Sigmoid colon (tissue), 7 donors: ENCODE measurements around the gene RAC2. TPM values are rescaled to one million over a fixed set of nuclear protein-coding genes. Genes with fewer than 3 reads are reported as not detected.

Experiments used
- DNase-seq: peaks from one replicate; pipeline ENCODE4 v3.0.0-alpha.2; 2019
- H3K27ac ChIP-seq, 4 donors: fragments of 200-600 bp; sonication (generic); one replicate each; pipeline ENCODE4 v1.5.1; 2016 to 2019; ENCODE audit warnings: mild to moderate bottlenecking in 1 of 4
- H3K27me3 ChIP-seq, 3 donors: fragments of 200-600 bp; sonication (generic); one replicate each; pipeline ENCODE4 v1.5.1; 2019; ENCODE audit warnings: mild to moderate bottlenecking in 1 of 3
- H3K36me3 ChIP-seq, 4 donors: fragments of 200-600 bp; sonication (generic); one replicate each; pipeline ENCODE4 v1.5.1; 2016 to 2019
- H3K4me1 ChIP-seq, 4 donors: fragments of 200-600 bp; sonication (generic); one replicate each; pipeline ENCODE4 v1.5.1; 2017 to 2019
- H3K4me3 ChIP-seq, 4 donors: fragments of 200-600 bp; sonication (generic); one replicate each; pipeline ENCODE4 v1.5.1; 2017 to 2019; ENCODE audit warnings: mild to moderate bottlenecking in 2 of 4, moderate library complexity in 1 of 4
- H3K9me3 ChIP-seq, 4 donors: fragments of 200-600 bp in 3 of 4; sonication (generic) in 3 of 4; one replicate each; pipeline versions ENCODE4 v1.5.1 to v1.6.1; 2013 to 2019
- CTCF ChIP-seq, 4 experiments: fragments of 450-650 bp in 3 of 4; fragments of 200-600 bp in 1 of 4; IDR thresholded peaks; one replicate each; pipeline ENCODE4 v1.5.1; 2016 to 2019; ENCODE audit warnings: antibody characterized with exemption in 4 of 4, mild to moderate bottlenecking in 3 of 4, moderate library complexity in 2 of 4
- EP300 ChIP-seq, 4 donors: sonication (generic); formaldehyde crosslinking; IDR thresholded peaks; one replicate each; pipeline ENCODE4 v1.6.1; 2017; ENCODE audit warnings: antibody characterized with exemption in 4 of 4
- POLR2A ChIP-seq, 2 donors: fragments of 450-650 bp; IDR thresholded peaks; one replicate each; pipeline ENCODE4 v1.6.1; 2016; ENCODE audit warnings: antibody characterized with exemption in 2 of 2, mild to moderate bottlenecking in 2 of 2, moderate library complexity in 2 of 2
- POLR2AphosphoS5 ChIP-seq, 4 donors: sonication (generic); formaldehyde crosslinking; IDR thresholded peaks; one replicate each; pipeline ENCODE4 v1.6.1; 2017; ENCODE audit warnings: antibody characterized with exemption in 4 of 4
- WGBS, 2 donors: extraction: QIAGEN DNeasy Blood & Tissue Kit; methylation state at CpG; one replicate each; pipeline ENCODE4 v1.1.7; 2013; 5-methylcytosine and 5-hydroxymethylcytosine counted together
- intact Hi-C: fragments of 100-400 bp; cut with DNase I; formaldehyde crosslinking; loops from one replicate; pipeline ENCODE4 v1.15.1; 2023
- polyA plus RNA-seq, 3 donors: library from polyadenylated mRNA; stranded (reverse); fragments of 200-250 nt; gene quantifications; one replicate each; pipeline ENCODE4 v1.2.3, GENCODE V29; 2013
- total RNA-seq, 4 donors: library from RNA; depleted of rRNA; stranded (reverse); fragments of >200 nt; gene quantifications; one replicate each; pipeline ENCODE4 v1.1.0, GENCODE V29; 2016
- donor health status: healthy with polysubstance abuse.
- donor health status: Bipolar disorder and iron deficiency.
- donor health status: healthy.

The RAC2 gene
- total and polyA plus RNA-seq, 7 donors = 3.0 to 138 (median 8.0) TPM

GRCh38 chr22:37245740-37246139 is 1.7 kb upstream of the RAC2 start:
- intact Hi-C loops = no loop called here
- no peaks in the 10 kb centered on the region for H3K4me1 ChIP-seq
- no peaks in the 10 kb centered on the region for H3K9me3 ChIP-seq
- no peak for DNase-seq
- WGBS, 2 donors = 66% methylated on average over 6 of the region's 6 CpGs
- no peak overlapping the region for H3K4me3 ChIP-seq
- peaks cover 0 to 41% (median 23%) of the 10 kb centered on the region in 3 donors for H3K27me3 ChIP-seq
- no peak for TF ChIP-seq POLR2AphosphoS5 (IDR thresholded peaks at IDR 0.05)
- no peaks in the 10 kb centered on the region for H3K36me3 ChIP-seq
- H3K27ac ChIP-seq = no peak overlapping the region

- H3K36me3 ChIP-seq = no peaks in the 10 kb centered on the region
- no peaks in the 10 kb centered on the region for H3K9me3 ChIP-seq
- 46 to 56% methylated on average over 22 of the region's 22 CpGs for WGBS, 2 donors
- no peak overlapping the region for H3K27ac ChIP-seq
- intact Hi-C loops = no loop called here
- TF ChIP-seq POLR2A (IDR thresholded peaks at IDR 0.05) = no peak
- no peak for TF ChIP-seq POLR2AphosphoS5 (IDR thresholded peaks at IDR 0.05)
- no peak for TF ChIP-seq EP300 (IDR thresholded peaks at IDR 0.05)
- peaks cover 0 to 42% (median 23%) of the 10 kb centered on the region in 3 donors for H3K27me3 ChIP-seq
- H3K4me3 ChIP-seq = no peak overlapping the region
- no peaks in the 10 kb centered on the region for H3K4me1 ChIP-seq
- no peak for DNase-seq
Measured at GRCh38 chr22:37244922-37245722, 1.1 kb upstream of the RAC2 start.

- intact Hi-C loops = no loop called here
- peak overlapping the region in 1 of 4 donors; percentile 12 for H3K27ac ChIP-seq
- peaks cover 0 to 50% (median 23%) of the 10 kb centered on the region in 3 donors for H3K27me3 ChIP-seq
Measured at GRCh38 chr22:37243402-37244113, 511 bp downstream of the RAC2 start.

GRCh38 chr22:37242395-37242918 is 1.6 kb downstream of the RAC2 start:
- peak; percentile 73 for DNase-seq
- no peaks in the 10 kb centered on the region for H3K4me1 ChIP-seq
- H3K36me3 ChIP-seq = no peaks in the 10 kb centered on the region
- TF ChIP-seq POLR2A (IDR thresholded peaks at IDR 0.05) (no peak), POLR2AphosphoS5 (IDR thresholded peaks at IDR 0.05) (no peak), CTCF (IDR thresholded peaks at IDR 0.05) (no peak)
- 38 to 59% methylated on average over 16 of the region's 16 CpGs for WGBS, 2 donors
- H3K27ac ChIP-seq = no peak overlapping the region
- peaks cover 0 to 58% (median 23%) of the 10 kb centered on the region in 3 donors for H3K27me3 ChIP-seq
- no peaks in the 10 kb centered on the region for H3K9me3 ChIP-seq
- peak overlapping the region in 1 of 4 donors; percentile 25 for H3K4me3 ChIP-seq
- intact Hi-C loops = no loop called here

More at GRCh38 chr22:37243402-37244113, 511 bp downstream of the RAC2 start:
- no peak for TF ChIP-seq EP300 (IDR thresholded peaks at IDR 0.05)
- TF ChIP-seq POLR2A (IDR thresholded peaks at IDR 0.05) = no peak
- no peak for TF ChIP-seq CTCF (IDR thresholded peaks at IDR 0.05)
- TF ChIP-seq POLR2AphosphoS5 (IDR thresholded peaks at IDR 0.05) = no peak
- no peaks in the 10 kb centered on the region for H3K4me1 ChIP-seq
- peak overlapping the region in 3 of 4 donors; percentile 15 to 27 (median 25) for H3K4me3 ChIP-seq
- no peaks in the 10 kb centered on the region for H3K36me3 ChIP-seq
- DNase-seq = no peak
- WGBS, 2 donors = 23 to 27% methylated on average over 12 of the region's 12 CpGs
- no peaks in the 10 kb centered on the region for H3K9me3 ChIP-seq

GRCh38 chr22:37241351-37242142 is 2.5 kb downstream of the RAC2 start:
- WGBS, 2 donors = 50 to 79% methylated on average over 19 of the region's 19 CpGs
- Histone ChIP-seq H3K27me3 (peaks cover 0 to 67% (median 32%) of the 10 kb centered on the region in 3 donors), H3K36me3 (no peaks in the 10 kb centered on the region), H3K4me3 (no peak overlapping the region), H3K9me3 (no peaks in the 10 kb centered on the region), H3K27ac (no peak overlapping the region), H3K4me1 (no peaks in the 10 kb centered on the region)
- intact Hi-C loops = no loop called here
- no peak for DNase-seq
- TF ChIP-seq EP300 (IDR thresholded peaks at IDR 0.05) = no peak
